ENCODE measurements around the gene DYSF. TPM values are rescaled to one million over a fixed set of nuclear protein-coding genes. Genes with fewer than 3 reads are reported as not detected.

DYSF gene
- polyA plus RNA-seq, 1 experiment: 1.3 TPM

DNA sequence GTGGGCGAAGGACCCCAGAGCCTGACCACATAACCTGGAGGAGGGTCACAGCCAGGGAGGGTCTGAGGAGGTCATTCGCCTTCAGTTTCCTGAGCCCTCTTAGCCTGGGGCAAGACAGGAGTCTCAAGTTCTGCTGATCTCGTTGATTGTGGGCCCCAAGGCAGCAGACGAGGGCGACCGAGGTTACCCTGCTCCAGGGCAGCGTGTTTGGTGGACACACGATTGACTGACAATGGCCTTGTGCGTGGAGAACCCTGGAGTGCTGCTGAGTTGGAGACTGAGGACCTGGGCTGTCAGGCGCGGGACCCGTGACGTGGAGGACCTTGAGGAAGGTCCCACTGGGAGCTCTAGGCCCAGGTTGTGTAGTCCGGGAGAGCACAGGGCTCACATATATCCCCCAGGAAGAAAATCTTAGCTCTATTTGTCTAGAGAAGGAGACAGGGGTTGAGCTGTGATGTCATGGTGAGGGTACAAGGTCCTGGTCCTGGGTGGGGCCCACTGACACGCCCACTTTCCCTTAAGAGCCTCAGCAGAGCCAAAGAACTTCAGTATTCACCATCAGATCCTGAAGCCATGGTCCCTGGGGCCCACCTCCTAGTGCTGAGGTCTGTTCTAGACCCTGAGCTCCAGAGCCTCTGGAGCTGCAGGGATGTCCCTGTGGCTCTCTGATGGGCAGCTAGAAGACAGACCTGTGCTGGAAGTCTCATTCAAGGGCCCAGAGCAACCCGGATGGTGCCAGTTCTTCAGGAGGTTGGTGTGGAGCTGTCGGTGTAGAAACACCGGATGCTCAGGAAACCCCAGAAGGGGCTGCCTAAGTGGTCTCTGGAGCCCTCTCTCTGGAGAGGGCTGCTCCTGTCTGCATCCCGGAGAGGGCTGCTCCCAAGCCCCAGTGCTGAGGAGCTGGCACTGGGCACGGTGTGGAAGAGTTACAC, 53.1 kb downstream of the DYSF start:
- Histone ChIP-seq H3K27me3 (ENCODE audit: control insufficient read depth, insufficient read depth, low read length) (no peaks in the 10 kb centered on the region; the same call in none of the 2 replicates), H3K36me3 (ENCODE audit: control insufficient read depth, insufficient read depth, low read length) (no peaks in the 10 kb centered on the region), H3K4me3 (ENCODE audit: low read depth, low read length) (no peak overlapping the region)
- no peak for DNase-seq (ENCODE audit: low read depth)
- CTCF ChIA-PET: interaction anchor here (0.6 to 10.4 kb wide), 6 partner anchors 23 to 266 kb away, joined by 3 to 191 read pairs (median 13); partner anchors contain the start of gene DYSF
- TF ChIP-seq, protein P1, sequence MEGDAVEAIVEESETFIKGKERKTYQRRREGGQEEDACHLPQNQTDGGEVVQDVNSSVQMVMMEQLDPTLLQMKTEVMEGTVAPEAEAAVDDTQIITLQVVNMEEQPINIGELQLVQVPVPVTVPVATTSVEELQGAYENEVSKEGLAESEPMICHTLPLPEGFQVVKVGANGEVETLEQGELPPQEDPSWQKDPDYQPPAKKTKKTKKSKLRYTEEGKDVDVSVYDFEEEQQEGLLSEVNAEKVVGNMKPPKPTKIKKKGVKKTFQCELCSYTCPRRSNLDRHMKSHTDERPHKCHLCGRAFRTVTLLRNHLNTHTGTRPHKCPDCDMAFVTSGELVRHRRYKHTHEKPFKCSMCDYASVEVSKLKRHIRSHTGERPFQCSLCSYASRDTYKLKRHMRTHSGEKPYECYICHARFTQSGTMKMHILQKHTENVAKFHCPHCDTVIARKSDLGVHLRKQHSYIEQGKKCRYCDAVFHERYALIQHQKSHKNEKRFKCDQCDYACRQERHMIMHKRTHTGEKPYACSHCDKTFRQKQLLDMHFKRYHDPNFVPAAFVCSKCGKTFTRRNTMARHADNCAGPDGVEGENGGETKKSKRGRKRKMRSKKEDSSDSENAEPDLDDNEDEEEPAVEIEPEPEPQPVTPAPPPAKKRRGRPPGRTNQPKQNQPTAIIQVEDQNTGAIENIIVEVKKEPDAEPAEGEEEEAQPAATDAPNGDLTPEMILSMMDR (IDR thresholded peaks at IDR 0.05; ENCODE audit: insufficient read depth, low read depth, low read length): no peak
- POLR2A ChIA-PET: no interaction called here

DNA sequence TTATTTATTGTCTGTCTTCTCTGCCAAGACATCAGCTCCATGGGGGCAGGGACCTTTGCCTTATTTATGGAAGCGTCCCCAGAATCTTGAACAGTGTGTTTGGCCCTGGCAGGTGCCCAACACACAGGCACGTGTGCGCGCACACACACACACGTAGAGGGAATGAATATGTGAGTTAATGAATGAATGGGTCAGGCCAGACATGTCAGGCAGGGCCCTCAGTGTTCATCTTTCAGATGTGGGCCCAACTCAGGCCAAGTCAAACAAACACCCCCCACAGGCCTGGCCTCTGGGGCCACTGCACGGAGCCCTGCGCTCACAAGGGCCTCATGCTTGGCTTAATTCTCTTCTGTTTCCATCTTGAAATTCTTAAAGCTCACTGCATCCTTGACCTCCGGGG, 54.1 kb downstream of the DYSF start:
- peaks cover 3% of the 10 kb centered on the region for H3K27me3 ChIP-seq (ENCODE audit: control insufficient read depth, insufficient read depth, low read length)
- TF ChIP-seq, protein P1 (IDR thresholded peaks at IDR 0.05; ENCODE audit: insufficient read depth, low read depth, low read length): no peak
- H3K36me3 ChIP-seq (ENCODE audit: control insufficient read depth, insufficient read depth, low read length): no peaks in the 10 kb centered on the region
- no peak for DNase-seq (ENCODE audit: low read depth)
- no peak overlapping the region for H3K4me3 ChIP-seq (ENCODE audit: low read depth, low read length)
- ChIA-PET CTCF (interaction anchor here (1.3 to 10.4 kb wide), 3 partner anchors 45 to 208 kb away, joined by 3 to 191 read pairs (median 139); partner anchors contain the start of gene DYSF), POLR2A (no interaction called here)

DNA sequence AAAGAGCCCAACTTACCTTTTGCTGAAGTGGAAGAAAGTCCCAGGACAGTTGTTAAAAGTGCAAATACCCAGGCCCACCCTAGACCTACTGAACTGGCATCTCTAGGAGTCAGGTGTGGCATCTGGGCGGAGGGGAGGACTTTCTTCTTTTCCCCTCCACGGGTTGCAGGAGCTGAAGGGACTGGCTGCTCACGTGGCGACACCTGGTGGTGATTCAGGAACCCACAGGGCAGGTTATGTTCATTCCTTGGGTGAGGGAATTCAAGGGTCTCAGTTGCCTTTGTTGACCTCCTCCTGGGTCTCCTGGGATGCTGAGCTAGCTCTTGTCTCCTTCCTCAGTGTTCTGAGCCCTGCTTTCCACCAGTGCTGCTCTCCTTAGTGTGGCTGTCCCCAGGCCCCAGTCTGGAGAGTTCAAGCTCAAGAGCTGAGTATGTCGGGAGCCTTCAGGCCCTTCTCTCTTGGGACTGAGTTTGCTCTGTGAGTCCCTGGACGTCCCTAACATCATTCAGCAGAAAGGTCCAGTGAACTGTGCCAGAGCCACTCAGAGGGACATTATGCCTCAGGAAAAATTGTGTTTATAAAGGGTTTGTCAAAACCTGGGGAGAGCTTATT, 56.9 kb downstream of the DYSF start:
- TF ChIP-seq, protein P1 (IDR thresholded peaks at IDR 0.05; ENCODE audit: insufficient read depth, low read depth, low read length): peak; percentile 93
- Histone ChIP-seq H3K36me3 (ENCODE audit: control insufficient read depth, insufficient read depth, low read length) (no peaks in the 10 kb centered on the region), H3K27me3 (ENCODE audit: control insufficient read depth, insufficient read depth, low read length) (peaks cover 5% of the 10 kb centered on the region), H3K4me3 (ENCODE audit: low read depth, low read length) (no peak overlapping the region)
- ChIA-PET CTCF (interaction anchor here (0.5 to 10.4 kb wide), 48 partner anchors 8 to 1431 kb away, joined by 3 to 191 read pairs (median 3); partner anchors contain the start of gene ZNF638), POLR2A (no interaction called here)
- DNase-seq (ENCODE audit: low read depth): no peak

DNA sequence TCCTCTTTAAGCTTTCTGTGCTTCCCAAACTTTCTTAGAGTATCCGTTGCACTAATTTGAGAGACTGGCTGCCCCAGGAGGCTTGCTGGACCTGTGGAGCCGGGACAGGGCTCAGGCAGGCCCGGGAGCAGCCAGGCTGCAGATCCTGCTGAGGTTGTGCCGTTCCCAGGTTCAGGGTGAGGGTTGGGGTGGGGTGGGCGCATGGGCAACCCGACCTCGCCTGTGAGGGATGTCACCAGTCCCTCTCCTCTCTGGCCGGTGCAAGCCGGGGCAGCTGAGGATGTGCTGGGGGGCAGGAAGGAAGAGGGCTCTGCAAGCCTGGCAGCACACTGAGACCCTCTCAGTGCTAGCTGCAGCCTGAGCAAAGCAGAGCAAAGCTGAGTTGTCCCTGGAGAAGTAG, 57.6 kb downstream of the DYSF start:
- no peaks in the 10 kb centered on the region for H3K36me3 ChIP-seq (ENCODE audit: control insufficient read depth, insufficient read depth, low read length)
- no peak overlapping the region for H3K4me3 ChIP-seq (ENCODE audit: low read depth, low read length)
- DNase-seq (ENCODE audit: low read depth): no peak
- ChIA-PET POLR2A (no interaction called here), CTCF (interaction anchor here (0.5 to 10.4 kb wide), 38 partner anchors 8 to 1377 kb away, joined by 3 to 191 read pairs (median 4); partner anchors contain the start of gene ZNF638)
- H3K27me3 ChIP-seq (ENCODE audit: control insufficient read depth, insufficient read depth, low read length): peaks cover 5% of the 10 kb centered on the region
- TF ChIP-seq, protein P1 (IDR thresholded peaks at IDR 0.05; ENCODE audit: insufficient read depth, low read depth, low read length): no peak

DNA sequence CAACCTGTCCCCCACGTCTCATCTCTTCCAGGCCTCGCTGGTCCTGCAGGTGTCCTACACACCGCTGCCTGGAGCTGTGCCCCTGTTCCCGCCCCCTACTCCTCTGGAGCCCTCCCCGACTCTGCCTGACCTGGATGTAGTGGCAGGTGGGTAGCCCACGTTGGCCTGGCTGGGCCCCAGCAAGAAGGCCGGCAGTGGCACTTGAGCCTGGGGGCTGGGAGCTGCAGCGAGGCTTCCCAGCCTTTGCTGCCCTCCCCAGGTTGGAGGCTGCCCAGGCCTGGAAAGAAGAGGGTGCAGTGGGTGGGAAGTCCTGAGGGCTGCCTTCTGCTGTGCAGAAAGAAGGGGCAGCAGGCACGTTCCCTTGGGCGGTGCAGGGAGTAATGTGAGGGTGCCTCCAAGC, 58.4 kb downstream of the DYSF start:
- Histone ChIP-seq H3K4me3 (ENCODE audit: low read depth, low read length) (no peak overlapping the region), H3K36me3 (ENCODE audit: control insufficient read depth, insufficient read depth, low read length) (no peaks in the 10 kb centered on the region), H3K27me3 (ENCODE audit: control insufficient read depth, insufficient read depth, low read length) (peaks cover 6% of the 10 kb centered on the region)
- ChIA-PET POLR2A (interaction anchor here (0.7 kb wide), 1 partner anchor 51 kb away, joined by 4 read pairs; no protein-coding TSS in a partner anchor), CTCF (interaction anchor here (0.8 to 10.4 kb wide), 7 partner anchors 11 to 213 kb away, joined by 3 to 191 read pairs (median 11); no protein-coding TSS in a partner anchor)
- TF ChIP-seq, protein P1 (IDR thresholded peaks at IDR 0.05; ENCODE audit: insufficient read depth, low read depth, low read length): no peak
- DNase-seq (ENCODE audit: low read depth): no peak
